Measurements from ENCODE around the gene DSP. TPM values are rescaled to one million over a fixed set of nuclear protein-coding genes. Genes with fewer than 3 reads are reported as not detected.

DSP gene
- polyA plus RNA-seq, 5 donors = 38.9 to 76.2 (median 60.2) TPM

DNA sequence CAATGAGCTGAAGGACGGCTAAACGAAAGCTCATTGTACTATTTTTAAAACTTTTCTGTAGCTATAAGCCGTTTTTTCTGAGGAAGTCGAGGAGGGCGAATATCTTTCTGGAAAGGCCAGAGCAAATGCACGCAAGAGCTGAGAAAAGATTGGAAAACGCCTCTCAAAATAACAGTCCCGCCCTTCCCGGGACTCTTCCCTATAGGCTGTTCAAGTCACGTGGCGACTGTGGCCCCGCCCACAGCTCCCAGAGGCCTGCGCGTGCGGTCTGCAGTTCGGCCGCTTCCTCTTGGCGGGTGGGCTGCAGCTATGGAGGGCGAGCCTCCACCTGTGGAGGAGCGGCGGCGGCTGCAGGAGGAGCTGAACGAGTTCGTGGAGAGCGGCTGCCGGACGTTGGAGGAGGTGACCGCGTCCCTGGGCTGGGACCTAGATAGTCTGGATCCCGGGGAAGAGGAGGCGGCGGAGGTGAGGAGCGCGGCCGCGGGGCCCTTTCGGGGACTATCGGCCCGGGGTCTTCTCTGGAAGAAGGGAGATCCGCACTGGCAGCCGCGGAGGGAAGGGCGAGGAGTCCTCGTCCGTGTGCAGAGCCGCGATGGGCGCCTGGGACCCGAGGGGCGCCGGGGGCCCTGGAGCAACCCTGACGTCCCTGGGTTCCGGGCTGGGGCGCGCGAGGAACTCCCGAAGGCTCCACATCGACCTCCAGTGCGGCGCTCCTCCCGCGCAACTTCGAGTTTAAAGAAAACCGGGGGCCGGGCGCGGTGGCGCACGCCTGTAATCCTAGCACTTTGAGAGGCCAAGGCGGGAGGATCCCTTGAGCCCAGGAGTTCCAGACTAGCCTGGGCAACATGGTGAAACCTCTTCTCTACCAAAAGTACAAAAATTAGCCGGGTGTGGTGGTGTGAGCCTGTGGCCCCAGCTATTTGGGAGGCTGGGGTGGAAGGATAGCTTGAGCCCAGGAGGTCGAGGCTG is 48.8 kb downstream of the DSP start, which contains the start of gene SNRNP48:
Gene SNRNP48 (plus strand): TSS at position 250 of the 969 bp plus-strand sequence. CDS start 60 bp downstream, at position 310.
- peak; percentile 91 to 93 for DNase-seq

DNA sequence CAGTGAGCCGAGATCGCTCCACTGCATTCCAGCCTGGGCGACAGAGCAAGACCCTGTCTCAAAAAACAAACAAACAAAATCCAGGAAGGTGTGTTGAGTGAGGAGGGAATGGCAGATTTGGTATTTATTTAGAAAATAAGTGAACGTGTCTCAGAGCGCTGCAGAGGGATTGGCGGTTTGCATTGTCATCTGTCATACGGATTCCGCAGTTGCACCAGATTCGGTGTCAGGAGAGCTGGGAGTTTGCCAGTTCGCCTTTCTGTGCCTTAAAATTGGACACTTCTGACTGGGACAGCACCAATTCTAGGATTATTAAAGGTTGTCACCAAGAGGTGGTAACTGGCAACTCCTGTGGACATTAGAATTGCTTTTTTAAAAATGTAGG is 49.4 kb downstream of the DSP start:
- no peak for DNase-seq

DNA sequence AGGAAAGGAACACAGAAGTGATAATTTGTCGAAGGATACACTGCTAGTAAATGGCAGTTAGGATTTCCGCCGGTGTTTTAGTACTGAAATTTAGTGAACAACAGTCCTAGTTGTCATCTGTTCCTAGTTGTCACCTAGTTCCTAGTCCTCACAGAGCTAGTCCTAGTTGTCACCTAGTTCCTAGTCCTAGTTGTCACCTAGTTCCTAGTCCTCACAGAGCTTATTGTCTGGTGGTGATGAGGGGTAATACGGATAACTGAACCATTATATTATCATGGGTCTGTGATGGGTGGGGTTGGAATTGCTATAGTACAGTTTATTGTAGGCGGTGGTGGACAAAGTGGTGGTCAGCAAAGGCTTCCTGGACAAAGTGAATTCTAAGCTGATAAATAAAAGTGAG is 50.3 kb downstream of the DSP start:
- DNase-seq = no peak

GRCh38 chr6:7593229-7593628 is 51.8 kb downstream of the DSP start:
- DNase-seq = no peak

DNA sequence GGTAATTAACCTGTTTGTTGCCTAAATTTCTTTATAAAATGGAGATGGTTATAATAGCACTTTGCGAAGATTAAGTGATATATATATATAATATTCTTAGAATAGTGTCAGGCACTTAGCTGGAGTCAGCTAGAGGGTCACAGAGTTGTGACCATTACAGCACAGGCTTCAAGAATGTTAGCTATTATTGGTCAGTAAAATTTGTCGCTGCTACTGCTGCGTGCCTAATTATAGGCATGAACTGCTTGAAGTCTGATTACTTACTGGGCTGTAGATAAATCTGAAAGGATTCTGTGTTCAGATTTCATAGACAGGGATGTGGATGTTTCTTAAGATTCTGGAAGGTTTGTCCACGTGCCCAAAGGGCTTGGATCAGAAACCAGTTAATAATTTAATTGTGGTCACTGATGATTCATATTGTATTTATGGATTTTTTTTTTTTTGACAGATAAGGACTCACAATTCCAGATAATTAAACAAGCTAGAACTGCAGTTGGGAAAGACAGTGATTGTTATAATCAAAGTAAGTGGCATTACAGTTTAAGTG is 53.2 kb downstream of the DSP start:
- no peak for DNase-seq

DNA sequence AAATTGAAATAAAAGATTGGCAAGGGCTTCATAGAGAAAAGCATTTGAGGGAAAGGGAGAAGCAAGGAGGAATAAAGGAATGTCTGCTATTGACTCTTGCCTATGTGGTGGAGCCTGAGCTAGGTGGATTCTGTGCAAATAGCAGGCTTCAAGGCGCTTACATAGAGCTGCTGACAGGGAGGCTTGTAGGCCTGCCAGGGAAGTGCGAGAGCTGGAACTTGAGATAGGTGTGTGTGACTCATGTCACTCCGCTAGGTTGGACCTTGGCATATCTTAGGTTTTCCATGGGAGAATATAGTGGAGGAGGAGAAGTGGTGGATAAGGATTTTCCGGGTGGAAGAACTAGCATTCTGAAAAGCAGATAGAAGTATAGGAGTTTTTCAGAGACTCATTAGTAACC is 62.5 kb downstream of the DSP start:
- DNase-seq = no peak

GRCh38 chr6:7604506-7604905 is 63.0 kb downstream of the DSP start:
- no peak for DNase-seq

DNA sequence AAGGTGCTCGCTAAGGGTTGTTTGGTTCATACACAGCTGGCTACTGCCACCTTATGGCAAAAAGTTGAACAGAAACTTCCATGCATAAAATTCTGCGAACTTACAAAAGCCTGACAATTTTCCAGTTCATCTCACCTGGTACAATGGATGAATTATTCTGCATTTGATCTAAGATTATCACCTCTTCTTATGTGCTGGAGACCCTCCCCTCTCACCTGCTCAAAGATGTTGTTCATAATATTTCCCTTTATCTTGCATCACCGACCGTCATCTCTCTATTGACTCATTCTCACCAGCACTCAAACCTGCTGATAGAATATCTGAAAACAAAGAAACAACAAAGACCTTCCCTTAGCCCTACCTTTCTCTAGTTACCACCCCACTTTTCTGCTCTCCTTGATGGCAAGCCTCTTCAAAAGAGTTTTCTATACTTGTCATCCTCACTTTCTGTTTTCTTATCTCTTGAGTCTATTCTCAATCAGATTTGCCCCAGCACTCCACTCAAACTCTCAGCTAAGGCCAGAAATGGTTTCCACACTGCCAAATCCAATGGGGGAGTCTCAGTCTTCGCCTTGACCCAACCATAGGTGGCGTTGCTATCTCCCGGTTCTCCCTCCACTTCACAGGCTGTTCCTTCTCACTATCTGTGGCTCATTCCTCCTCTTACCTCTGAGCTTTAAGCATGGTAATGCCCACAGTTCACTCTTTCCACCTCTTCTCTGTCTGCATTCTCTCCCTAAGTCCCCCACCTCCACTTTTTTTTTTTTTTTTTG is 74.3 kb downstream of the DSP start:
- DNase-seq = peak; percentile 38 to 54

DNA sequence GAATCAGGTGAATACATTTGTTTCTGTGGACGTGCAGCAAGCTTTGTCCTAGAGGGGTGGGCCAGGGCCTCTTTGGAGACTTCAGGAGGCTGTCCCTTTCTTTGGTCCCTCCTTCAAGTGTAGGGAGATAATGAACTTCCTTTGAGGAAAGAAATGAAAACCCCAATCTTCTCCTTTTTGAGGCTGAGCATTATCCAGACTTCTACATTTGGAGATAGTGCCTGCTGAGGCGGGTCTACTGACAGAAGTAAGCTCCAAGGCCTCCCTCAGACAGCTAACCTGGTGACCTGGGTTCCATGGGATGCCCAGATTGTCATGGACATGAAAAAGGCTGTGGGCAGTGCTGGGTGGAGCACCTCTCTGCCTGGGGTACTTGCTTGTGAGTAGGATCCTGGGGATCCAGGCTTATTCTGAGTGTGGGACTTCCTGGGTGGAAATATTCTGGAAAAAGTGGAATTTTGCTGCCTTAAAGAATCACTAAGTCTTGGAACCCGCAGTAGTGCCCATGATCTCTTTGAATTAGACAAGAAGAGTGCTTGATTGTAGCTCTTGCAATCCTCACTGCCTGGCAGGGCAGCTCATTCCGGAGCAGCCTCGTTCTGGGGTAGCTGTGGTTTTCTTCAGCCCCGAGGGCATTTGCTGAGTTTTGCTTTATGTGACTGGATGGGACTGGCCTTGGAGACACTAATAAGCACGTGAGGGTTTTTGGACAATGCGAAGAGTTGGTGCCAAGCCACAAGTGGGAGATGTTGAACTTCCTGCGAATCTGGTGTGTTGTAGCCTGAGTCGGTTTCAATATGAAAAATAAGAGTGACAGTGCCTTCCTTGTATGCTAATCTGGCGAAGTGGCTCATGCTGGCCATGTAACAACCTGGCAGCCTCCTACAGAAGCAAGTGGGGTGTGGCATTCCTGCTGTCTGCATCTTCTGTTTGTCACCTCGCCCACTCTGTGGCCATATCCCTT is 76.6 kb downstream of the DSP start:
- peak in 1 of 2 donors; percentile 17 for DNase-seq

- DNase-seq = no peak
Measured at GRCh38 chr6:7621761-7622160, 80.3 kb downstream of the DSP start.

- DNase-seq = no peak
Measured at GRCh38 chr6:7624796-7625710, 83.6 kb downstream of the DSP start.

GRCh38 chr6:7628479-7628878 is 87.0 kb downstream of the DSP start:
- no peak for DNase-seq

DNA sequence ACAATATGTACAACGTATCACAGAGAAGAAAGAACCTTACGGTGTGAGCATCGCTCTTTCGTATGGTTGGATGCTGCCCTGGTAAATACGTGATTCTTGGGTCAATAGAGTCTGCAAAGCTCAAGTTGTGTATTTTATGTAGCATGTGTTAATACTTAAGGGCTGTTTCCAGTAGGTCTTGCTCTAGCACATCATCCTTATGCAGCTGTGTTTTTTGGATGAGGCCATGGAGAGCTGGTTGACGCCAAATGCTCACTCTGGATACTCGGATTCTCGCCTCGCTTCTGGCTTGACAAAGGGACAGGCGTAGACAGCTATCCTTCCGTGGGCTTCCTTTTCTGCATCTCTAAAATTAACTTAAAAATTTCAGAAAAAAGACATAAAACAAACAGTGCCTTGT is 87.4 kb downstream of the DSP start:
- DNase-seq = no peak

DNA sequence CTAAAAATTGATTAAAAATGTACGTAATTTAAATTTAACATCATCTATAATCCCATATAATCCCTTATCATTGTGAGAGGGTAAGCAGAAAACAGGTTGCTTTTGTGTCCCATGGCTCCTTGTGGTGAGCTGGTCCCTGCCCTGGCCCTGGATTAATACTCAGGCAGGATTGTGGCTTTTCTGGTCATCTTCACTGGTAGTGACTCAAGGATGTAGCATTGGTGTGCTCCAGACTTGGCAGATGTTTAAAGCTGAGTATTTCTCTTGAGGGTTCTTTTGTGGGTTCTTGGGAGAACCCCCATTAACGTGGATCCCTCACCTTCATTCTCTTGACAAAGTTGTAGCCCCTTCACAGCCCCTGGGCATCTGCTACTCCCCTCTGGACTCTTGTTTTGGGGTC is 87.8 kb downstream of the DSP start:
- DNase-seq = no peak

GRCh38 chr6:7630792-7631191 is 89.3 kb downstream of the DSP start:
- no peak for DNase-seq

GRCh38 chr6:7631466-7631865 is 90.0 kb downstream of the DSP start:
- DNase-seq = no peak

GRCh38 chr6:7632501-7633290 is 91.2 kb downstream of the DSP start:
- no peak for DNase-seq

- DNase-seq = no peak
Measured at GRCh38 chr6:7633361-7633760, 91.9 kb downstream of the DSP start.

DNA sequence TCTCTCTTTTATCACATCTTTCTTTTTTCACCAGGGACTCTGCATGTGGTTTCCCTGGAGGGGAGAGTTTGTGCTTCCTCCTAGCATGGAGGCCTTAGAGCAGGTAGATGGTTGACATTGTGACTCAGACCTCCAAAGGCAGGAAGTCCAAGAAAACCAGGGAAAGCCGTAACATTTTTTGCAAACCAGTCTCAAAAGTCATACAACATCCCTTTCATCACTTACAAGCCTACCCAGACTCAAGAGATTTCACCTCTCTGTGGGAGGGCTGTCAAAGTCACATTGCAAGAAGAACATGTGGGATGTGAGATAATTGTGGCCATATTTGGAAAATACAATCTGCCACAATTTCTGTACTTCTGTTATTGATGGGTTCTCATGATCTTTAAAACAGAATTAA is 94.7 kb downstream of the DSP start:
- DNase-seq = no peak

All from right lung (tissue), 5 donors.